ENCODE results near the gene AXL. TPM values are rescaled to one million over a fixed set of nuclear protein-coding genes. Genes with fewer than 3 reads are reported as not detected.

The AXL gene
- total RNA-seq, 2 donors from 2014 or later: 138 to 157 TPM

GRCh38 chr19:41309180-41310032 is 90.4 kb downstream of the AXL start:
- H3K36me3 ChIP-seq: peaks cover 31% of the 10 kb centered on the region
- no peaks in the 10 kb centered on the region for H3K9me3 ChIP-seq
- ATAC-seq (ENCODE audit: insufficient number of reproducible peaks, low FRiP score, low read depth) (no peak), DNase-seq (ENCODE audit: low spot score) (no peak)
- peaks cover 21 to 43% of the 10 kb centered on the region in 2 donors for H3K4me1 ChIP-seq (ENCODE audit: control insufficient read depth in 1 of 2, low read depth in 2 of 2)
- TF ChIP-seq CTCF (IDR thresholded peaks at IDR 0.05): no peak
- H3K27me3 ChIP-seq (replicated peaks; ENCODE audit: insufficient read depth): no peaks in the 10 kb centered on the region
- peak overlapping the region; percentile 88 to 97 for H3K27ac ChIP-seq
- H3K4me3 ChIP-seq: peak overlapping the region; percentile 81

- H3K27ac ChIP-seq: peak within 1 kb of the TSS; percentile 88 to 97
- no peak for DNase-seq (ENCODE audit: low spot score)
- peaks cover 21 to 43% of the 10 kb centered on the region in 2 donors for H3K4me1 ChIP-seq (ENCODE audit: control insufficient read depth in 1 of 2, low read depth in 2 of 2)
- peak; percentile 47 for ATAC-seq (ENCODE audit: insufficient number of reproducible peaks, low FRiP score, low read depth)
- H3K36me3 ChIP-seq: peaks cover 22% of the 10 kb centered on the region
- TF ChIP-seq CTCF (IDR thresholded peaks at IDR 0.05): no peak
- no peaks in the 10 kb centered on the region for H3K27me3 ChIP-seq (replicated peaks; ENCODE audit: insufficient read depth)
- H3K4me3 ChIP-seq: peak within 1 kb of the TSS; percentile 81
- no peaks in the 10 kb centered on the region for H3K9me3 ChIP-seq
Observed at GRCh38 chr19:41310033-41310831, 91.2 kb downstream of the AXL start, which contains the start of gene CCDC97. Gene CCDC97, plus strand, starts transcription at chr19:41310172. Its CDS starts 139 bp downstream, at chr19:41310311.

- peak overlapping the region; percentile 81 for H3K4me3 ChIP-seq
- no peaks in the 10 kb centered on the region for H3K27me3 ChIP-seq (replicated peaks; ENCODE audit: insufficient read depth)
- peaks cover 14% of the 10 kb centered on the region for H3K36me3 ChIP-seq
- no peak for TF ChIP-seq CTCF (IDR thresholded peaks at IDR 0.05)
- no peaks in the 10 kb centered on the region for H3K9me3 ChIP-seq
- ATAC-seq (ENCODE audit: insufficient number of reproducible peaks, low FRiP score, low read depth): no peak
- H3K27ac ChIP-seq: peak overlapping the region; percentile 88 to 97
- no peak for DNase-seq (ENCODE audit: low spot score)
- peaks cover 21 to 43% of the 10 kb centered on the region in 2 donors for H3K4me1 ChIP-seq (ENCODE audit: control insufficient read depth in 1 of 2, low read depth in 2 of 2)
Observed at GRCh38 chr19:41311072-41311471, 92.0 kb downstream of the AXL start.

Other genes starting within 250 kb of the AXL start
- gene CYP2B6, start 227.9 kb upstream of the AXL start, total RNA-seq: not detected
- not detected for gene CYP2A13, start 130.8 kb upstream of the AXL start, total RNA-seq
- not detected for gene CYP2F1, start 104.8 kb upstream of the AXL start, total RNA-seq
- 10 to 100 TPM in 1 of 2 donors, 1 to 10 TPM in 1; 2.3 to 12.4 TPM for gene CYP2S1, start 26.0 kb upstream of the AXL start, total RNA-seq
- 100 to 1,000 TPM; 142 to 147 TPM for gene HNRNPUL1, start 45.1 kb downstream of the AXL start, total RNA-seq
- 10 to 100 TPM; 15.2 to 22.4 TPM for gene CCDC97, start 90.9 kb downstream of the AXL start, total RNA-seq
- 10 to 100 TPM; 55.1 to 69.6 TPM for gene TGFB1, start 134.7 kb downstream of the AXL start, total RNA-seq
- gene B9D2, start 144.9 kb downstream of the AXL start, total RNA-seq: 1 to 10 TPM; 1.2 to 4.0 TPM
- gene TMEM91, start 157.3 kb downstream of the AXL start, total RNA-seq: 10 to 100 TPM; 20.0 to 44.0 TPM
- 10 to 100 TPM in 1 of 2 donors, 1 to 10 TPM in 1; 7.1 to 16.9 TPM for gene EXOSC5, start 178.1 kb downstream of the AXL start, total RNA-seq
- 10 to 100 TPM; 18.5 to 35.9 TPM for gene BCKDHA, start 178.6 kb downstream of the AXL start, total RNA-seq
- gene B3GNT8, start 208.2 kb downstream of the AXL start, total RNA-seq: 1 to 10 TPM; 4.0 to 4.2 TPM
- 10 to 100 TPM; 21.7 to 27.9 TPM for gene DMAC2, start 220.7 kb downstream of the AXL start, total RNA-seq
- gene ERICH4, start 223.9 kb downstream of the AXL start, total RNA-seq: not detected